GM23248 (cell line): Measurements from ENCODE around the gene MYOM1. TPM values are rescaled to one million over a fixed set of nuclear protein-coding genes. Genes with fewer than 3 reads are reported as not detected.

Experiments used
- DNase-seq: peaks from one replicate; pipeline ENCODE4 v3.0.0-alpha.2; 2015
- H2AFZ ChIP-seq: fragments of 200-600 bp; sonication (generic); 2 replicates; pipeline ENCODE4 v1.6.1; 2016; ENCODE audit warnings: antibody characterized with exemption
- H3F3A ChIP-seq: fragments of 200-600 bp; sonication (generic); 2 replicates; pipeline ENCODE4 v1.6.1; 2016; ENCODE audit warnings: mild to moderate bottlenecking, antibody characterized with exemption, mixed run types; ENCODE audit not compliant: insufficient read depth
- H3K27ac ChIP-seq: fragments of 200-600 bp; sonication (generic); 2 replicates; pipeline ENCODE4 v1.5.1; 2016; ENCODE audit warnings: mild to moderate bottlenecking
- H3K27me3 ChIP-seq: fragments of 200-600 bp; sonication (generic); replicated peaks from 2 replicates; pipeline ENCODE4 v1.6.1; 2016; ENCODE audit warnings: mild to moderate bottlenecking; ENCODE audit not compliant: insufficient read depth
- H3K36me3 ChIP-seq: fragments of 200-600 bp; sonication (generic); 2 replicates; pipeline ENCODE4 v1.6.1; 2016; ENCODE audit warnings: low read depth, mild to moderate bottlenecking
- H3K4me1 ChIP-seq: fragments of 200-600 bp; sonication (generic); 2 replicates; pipeline ENCODE4 v1.6.1; 2016; ENCODE audit warnings: mild to moderate bottlenecking; ENCODE audit not compliant: insufficient read depth
- H3K4me2 ChIP-seq: fragments of 200-600 bp; sonication (generic); one replicate; pipeline ENCODE4 v1.6.1; 2016; ENCODE audit warnings: mild to moderate bottlenecking; ENCODE audit not compliant: unreplicated experiment
- H3K4me3 ChIP-seq: fragments of 200-600 bp; sonication (generic); 2 replicates; pipeline ENCODE4 v1.5.1; 2016; ENCODE audit warnings: mild to moderate bottlenecking
- H3K79me2 ChIP-seq: fragments of 200-600 bp; sonication (generic); 2 replicates; pipeline ENCODE4 v1.6.1; 2016; ENCODE audit warnings: mild to moderate bottlenecking; ENCODE audit not compliant: insufficient read depth
- H3K9ac ChIP-seq: fragments of 200-600 bp; sonication (generic); 2 replicates; pipeline ENCODE4 v1.6.1; 2016; ENCODE audit warnings: mild to moderate bottlenecking
- H3K9me2 ChIP-seq: fragments of 200-600 bp; sonication (generic); 2 replicates; pipeline ENCODE4 v1.6.1; 2016; ENCODE audit warnings: mixed run types, mild to moderate bottlenecking, moderate library complexity; ENCODE audit not compliant: insufficient read depth
- H3K9me3 ChIP-seq: fragments of 200-600 bp; sonication (generic); one replicate; pipeline ENCODE4 v1.6.1; 2017; ENCODE audit warnings: low read depth
- H4K20me1 ChIP-seq: fragments of 200-600 bp; sonication (generic); 2 replicates; pipeline ENCODE4 v1.6.0; 2016; ENCODE audit not compliant: insufficient read depth
- EZH2 ChIP-seq: fragments of 200-600 bp; sonication (generic); IDR thresholded peaks from 2 replicates; pipeline ENCODE4 v1.6.1; 2018; ENCODE audit warnings: antibody characterized with exemption, mild to moderate bottlenecking; ENCODE audit not compliant: insufficient read depth, poor library complexity, severe bottlenecking
- EZH2phosphoT487 ChIP-seq: fragments of 200-600 bp; sonication (generic); IDR thresholded peaks from 2 replicates; pipeline ENCODE4 v1.6.1; 2018; ENCODE audit warnings: antibody characterized with exemption, moderate library complexity, mild to moderate bottlenecking, low read depth; ENCODE audit not compliant: insufficient read depth
- WGBS, 2 experiments: methylation state at CpG; one replicate each; pipeline ENCODE4 v1.1.6; 2015 to 2017; ENCODE audit warnings: low lambda C conversion rate in 2 of 2, low coverage in 1 of 2; ENCODE audit errors: missing lambda C conversion rate in 2 of 2; 5-methylcytosine and 5-hydroxymethylcytosine counted together
- in situ Hi-C: fragments of 300-500 bp; cut with MboI; formaldehyde crosslinking; loops from 2 replicates; pipeline ENCODE4 v1.15.0; 2020
- polyA plus RNA-seq: library from polyadenylated mRNA; unstranded; fragments of >200 nt; fragmentation: Nextera tagmentation; extraction: Ambion mirVana; gene quantifications from 2 replicates; pipeline ENCODE4 v1.2.1, GENCODE V29; 2016
- total RNA-seq: library from RNA; depleted of rRNA; stranded (reverse); fragments of >200 nt; shearing (Covaris generic); gene quantifications from 2 replicates; pipeline ENCODE4 v1.2.3, GENCODE V29; 2014

Gene MYOM1
- total and polyA plus RNA-seq, 2 experiments from 2014 or later: 0.64 to 0.65 TPM

DNA sequence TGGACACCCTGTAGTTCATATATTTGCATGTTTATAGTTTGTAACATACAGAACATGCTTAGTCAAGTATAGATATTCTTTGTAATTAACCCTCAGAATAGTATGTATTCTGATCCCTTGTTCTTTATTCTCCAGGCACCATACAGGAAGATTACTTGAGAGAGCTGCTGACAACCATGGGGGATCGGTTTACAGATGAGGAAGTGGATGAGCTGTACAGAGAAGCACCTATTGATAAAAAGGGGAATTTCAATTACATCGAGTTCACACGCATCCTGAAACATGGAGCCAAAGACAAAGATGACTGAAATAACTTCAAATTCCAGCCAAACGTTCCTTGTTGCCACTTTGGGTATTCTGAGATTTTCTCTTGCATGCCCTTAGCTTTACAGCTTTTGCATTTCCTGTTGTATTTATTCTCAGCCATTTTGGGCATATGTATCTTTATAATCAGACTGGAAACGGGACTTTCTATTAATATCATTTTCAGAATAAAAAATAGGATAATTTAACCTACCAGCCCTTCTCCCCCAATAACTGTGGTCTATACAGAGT, 35.9 kb upstream of the MYOM1 start:
- no peak overlapping the region for H2AFZ ChIP-seq
- H4K20me1 ChIP-seq: no peaks in the 10 kb centered on the region

DNA sequence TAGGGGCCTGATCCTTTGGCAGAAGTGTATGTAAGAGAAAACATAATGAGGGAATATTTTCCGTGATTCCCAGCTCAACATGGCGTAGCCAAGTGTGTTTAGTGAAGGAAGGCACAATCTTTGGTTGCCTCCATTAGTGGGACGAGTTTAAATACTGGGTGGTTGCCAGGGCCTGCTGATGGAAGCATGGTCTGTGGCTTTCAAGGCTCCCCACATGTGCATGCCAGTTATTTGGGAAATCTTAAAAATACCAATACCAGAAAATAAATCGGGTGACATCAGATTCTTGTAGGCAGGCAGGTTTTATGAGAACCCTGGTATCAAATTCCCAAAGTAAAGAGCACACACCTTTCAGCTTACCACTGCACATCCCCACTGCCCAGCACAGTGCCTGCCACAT, 35.0 kb upstream of the MYOM1 start:
- peaks cover 94% of the 10 kb centered on the region for H3F3A ChIP-seq
- no peak overlapping the region for H3K9ac ChIP-seq
- H3K79me2 ChIP-seq: peaks cover 100% of the 10 kb centered on the region
- no peak overlapping the region for H2AFZ ChIP-seq
- H3K4me2 ChIP-seq: no peak overlapping the region
- DNase-seq: no peak
- TF ChIP-seq EZH2 (no peak), EZH2phosphoT487 (no peak)
- in situ Hi-C loops: no loop called here
- peak overlapping the region; percentile 22; the same call in 1 of the 2 replicates for H3K27ac ChIP-seq
- peaks cover 65% of the 10 kb centered on the region for H3K36me3 ChIP-seq
- 75 to 86% methylated on average over 4 of the region's 4 CpGs for WGBS, 2 experiments
- H3K9me2 ChIP-seq: no peaks in the 10 kb centered on the region
- H3K4me1 ChIP-seq: peaks cover 73% of the 10 kb centered on the region
- no peak overlapping the region for H3K4me3 ChIP-seq
- H3K9me3 ChIP-seq: no peaks in the 10 kb centered on the region
- H4K20me1 ChIP-seq: no peaks in the 10 kb centered on the region
- no peaks in the 10 kb centered on the region for H3K27me3 ChIP-seq

More for the DNA sequence above, 35.9 kb upstream of the MYOM1 start:
- peaks cover 95% of the 10 kb centered on the region for H3F3A ChIP-seq
- H3K27me3 ChIP-seq: no peaks in the 10 kb centered on the region
- H3K4me2 ChIP-seq: peak overlapping the region; percentile 30
- H3K79me2 ChIP-seq: peaks cover 95% of the 10 kb centered on the region
- no peak for TF ChIP-seq EZH2phosphoT487
- TF ChIP-seq EZH2: no peak
- H3K9ac ChIP-seq: 0 out of 2 replicates have a peak overlapping the region, but pooled peaks have one; percentile 4
- in situ Hi-C loops: no loop called here
- H3K9me3 ChIP-seq: no peaks in the 10 kb centered on the region
- H3K36me3 ChIP-seq: peaks cover 67% of the 10 kb centered on the region
- peak overlapping the region; percentile 27 for H3K27ac ChIP-seq
- no peak overlapping the region; the same call in 1 of the 2 replicates for H3K4me3 ChIP-seq
- peaks cover 74% of the 10 kb centered on the region for H3K4me1 ChIP-seq
- H3K9me2 ChIP-seq: no peaks in the 10 kb centered on the region
- DNase-seq: no peak
- WGBS, 2 experiments: 88% methylated on average over 5 of the region's 5 CpGs

DNA sequence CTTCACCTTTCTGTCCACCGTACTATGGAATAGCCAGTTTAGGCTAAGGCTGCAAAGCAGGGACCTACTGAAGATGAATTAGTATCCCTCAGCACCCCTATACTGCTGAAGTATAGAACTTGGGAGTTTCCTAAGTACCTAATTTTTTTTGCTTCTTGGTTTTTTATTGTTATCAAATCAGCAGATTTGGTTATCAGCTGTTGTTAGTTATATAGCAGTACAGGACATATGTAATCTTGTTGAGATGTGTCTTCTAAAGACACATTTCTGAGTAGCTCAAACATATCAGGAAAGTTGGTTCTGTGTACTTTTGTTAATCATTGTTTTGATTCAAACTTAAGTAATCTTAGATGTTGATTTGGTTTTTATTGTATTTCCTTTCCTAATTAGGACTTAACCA, 33.1 kb upstream of the MYOM1 start:
- peak overlapping the region; percentile 99 for H3K4me3 ChIP-seq
- TF ChIP-seq EZH2phosphoT487: no peak
- no peak for TF ChIP-seq EZH2
- H2AFZ ChIP-seq: no peak overlapping the region
- no peaks in the 10 kb centered on the region for H3K9me3 ChIP-seq
- WGBS, 2 experiments: 89 to 100% methylated on average over 1 of the region's 1 CpG
- no peaks in the 10 kb centered on the region for H3K9me2 ChIP-seq
- H3K27me3 ChIP-seq: no peaks in the 10 kb centered on the region
- in situ Hi-C loops: no loop called here
- peak overlapping the region; percentile 95 for H3K27ac ChIP-seq
- H4K20me1 ChIP-seq: no peaks in the 10 kb centered on the region
- peaks cover 100% of the 10 kb centered on the region for H3K79me2 ChIP-seq
- H3K9ac ChIP-seq: no peak overlapping the region
- peaks cover 57% of the 10 kb centered on the region for H3K36me3 ChIP-seq
- peaks cover 77% of the 10 kb centered on the region for H3K4me1 ChIP-seq
- H3F3A ChIP-seq: peaks cover 91% of the 10 kb centered on the region
- H3K4me2 ChIP-seq: peak overlapping the region; percentile 91
- DNase-seq: no peak

DNA sequence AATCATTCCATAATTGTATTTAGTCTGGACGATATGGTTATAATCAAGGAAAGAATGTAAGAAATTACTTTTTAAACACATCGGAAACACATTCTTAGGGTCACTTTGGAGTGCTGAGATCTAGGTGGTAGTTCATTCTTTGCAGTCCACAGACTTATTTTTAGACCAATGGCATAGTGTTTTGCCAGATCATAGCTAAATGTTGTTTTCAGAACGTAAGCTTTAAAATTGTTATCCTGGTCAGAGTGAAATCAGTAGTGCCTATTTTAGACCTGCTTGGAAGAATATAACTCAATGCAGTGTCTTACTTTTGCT, 32.2 kb upstream of the MYOM1 start:
- H3K9ac ChIP-seq: peak overlapping the region; percentile 7; the same call in 1 of the 2 replicates
- in situ Hi-C loops: no loop called here

More for the DNA sequence above, 32.2 kb upstream of the MYOM1 start:
- peak overlapping the region; percentile 99 for H3K4me3 ChIP-seq
- no peaks in the 10 kb centered on the region for H3K27me3 ChIP-seq
- H2AFZ ChIP-seq: no peak overlapping the region
- peak overlapping the region; percentile 95 for H3K27ac ChIP-seq
- no peaks in the 10 kb centered on the region for H3K9me2 ChIP-seq
- peaks cover 71% of the 10 kb centered on the region for H3K4me1 ChIP-seq
- H3K9me3 ChIP-seq: no peaks in the 10 kb centered on the region
- DNase-seq: peak; percentile 44
- H3K36me3 ChIP-seq: peaks cover 48% of the 10 kb centered on the region
- 3% methylated on average over 3 of the region's 3 CpGs for WGBS, 2 experiments
- no peaks in the 10 kb centered on the region for H4K20me1 ChIP-seq
- H3F3A ChIP-seq: peaks cover 83% of the 10 kb centered on the region
- TF ChIP-seq EZH2: no peak
- TF ChIP-seq EZH2phosphoT487: no peak
- peak overlapping the region; percentile 91 for H3K4me2 ChIP-seq
- H3K79me2 ChIP-seq: peaks cover 94% of the 10 kb centered on the region
